KOPT-K1 (cell line): ENCODE measurements around the gene FAM167B.

Experiments
- H3K27ac ChIP-seq: fragments of 200-600 bp; sonication (generic); 2 replicates; pipeline ENCODE4 v1.5.1; 2016; ENCODE audit warnings: antibody characterized with exemption, mild to moderate bottlenecking, low read depth, low read length; ENCODE audit not compliant: poor library complexity, severe bottlenecking
- H3K36me3 ChIP-seq: fragments of 200-600 bp; sonication (generic); 2 replicates; pipeline ENCODE4 v1.5.1; 2017; ENCODE audit warnings: antibody characterized with exemption, mild to moderate bottlenecking, low read length, moderate library complexity; ENCODE audit not compliant: insufficient read depth
- H3K9me3 ChIP-seq: fragments of 200-600 bp; sonication (generic); 2 replicates; pipeline ENCODE4 v1.5.1; 2017; ENCODE audit warnings: antibody characterized with exemption, low read length, mild to moderate bottlenecking; ENCODE audit not compliant: insufficient read depth, poor library complexity, severe bottlenecking

The FAM167B gene

DNA sequence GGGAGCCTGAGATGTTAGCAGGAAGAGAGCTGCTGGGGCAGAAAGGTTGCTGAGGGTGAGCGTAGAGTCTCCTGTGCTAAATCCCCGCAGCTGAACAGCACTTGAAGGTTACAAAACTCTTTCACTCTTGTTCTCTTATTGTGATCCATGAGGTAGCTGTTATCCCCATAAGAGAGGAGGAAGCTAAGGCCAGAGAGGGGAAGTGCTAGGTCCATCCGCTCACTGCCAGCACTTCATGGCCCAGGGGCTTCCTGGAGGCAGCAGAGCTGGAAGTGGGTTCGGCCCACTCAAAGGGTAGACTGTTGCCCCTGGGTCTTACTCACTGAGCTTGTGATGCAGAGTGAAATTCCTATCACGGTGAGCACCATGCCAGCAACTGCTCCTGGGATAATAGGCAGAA lies 30.5 kb upstream of the FAM167B start:
- H3K27ac ChIP-seq: no peak overlapping the region
- peaks cover 9% of the 10 kb centered on the region; the same call in 1 of the 2 replicates for H3K36me3 ChIP-seq
- no peaks in the 10 kb centered on the region for H3K9me3 ChIP-seq

DNA sequence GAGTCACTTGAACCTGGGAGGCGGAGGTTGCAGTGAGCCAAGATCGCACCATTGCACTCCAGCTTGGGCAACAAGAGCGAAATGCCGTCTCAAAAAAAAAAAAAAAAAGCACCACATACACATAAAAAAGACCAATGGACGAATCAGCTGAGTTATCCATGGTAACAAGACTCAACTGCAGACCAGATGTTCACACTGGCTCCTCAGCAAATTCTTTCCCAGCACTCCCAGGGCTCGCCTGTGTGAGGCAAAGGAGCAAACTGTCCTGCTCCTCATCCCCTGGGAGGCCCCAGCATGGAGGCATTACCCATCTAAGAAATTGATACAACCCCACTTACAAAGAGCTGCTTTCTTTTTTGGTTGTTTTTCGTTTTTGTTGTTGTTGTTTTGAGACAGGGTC lies 28.0 kb upstream of the FAM167B start:
- H3K27ac ChIP-seq: no peak overlapping the region
- H3K36me3 ChIP-seq: peaks cover 15% of the 10 kb centered on the region
- H3K9me3 ChIP-seq: no peaks in the 10 kb centered on the region

DNA sequence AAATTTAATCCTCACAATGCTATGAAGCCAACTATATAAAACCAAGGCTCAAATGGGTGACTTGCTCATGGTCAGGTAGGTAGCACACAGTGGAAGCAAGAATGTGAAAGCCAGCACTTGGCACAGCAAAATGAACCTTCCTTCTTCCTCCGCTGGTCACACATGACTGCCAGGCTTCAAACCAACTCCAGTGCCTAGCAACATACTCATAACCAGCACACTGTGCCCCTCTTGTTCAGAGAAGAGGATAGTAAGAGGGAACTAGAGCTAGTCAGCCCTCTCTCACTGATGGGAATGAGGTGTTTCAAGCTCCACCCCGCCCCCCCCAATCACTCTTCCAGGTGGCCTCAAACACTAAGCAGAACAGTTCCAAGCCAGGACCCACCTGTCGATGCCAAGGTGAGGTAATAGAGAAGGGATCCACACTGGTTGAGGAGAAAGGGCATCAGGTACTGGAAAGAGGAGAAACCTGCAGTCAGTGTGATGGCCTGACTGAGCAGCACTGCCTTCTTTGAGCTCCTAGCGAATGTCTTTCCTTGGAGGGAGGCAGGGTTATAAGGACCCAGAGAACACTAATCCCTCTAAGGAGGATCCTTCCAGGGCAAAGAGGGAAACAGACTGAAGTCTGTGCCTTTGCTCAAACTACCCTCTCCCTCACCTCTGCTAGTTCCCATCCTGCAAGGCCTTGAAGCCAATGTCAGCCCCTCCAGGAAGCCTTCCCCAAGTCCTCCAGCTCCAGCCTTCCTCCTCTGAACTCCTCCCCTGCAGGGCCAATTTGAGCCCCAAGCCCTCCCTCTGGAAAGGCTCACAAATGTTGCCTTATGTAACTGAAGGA lies 26.1 kb upstream of the FAM167B start:
- Histone ChIP-seq H3K9me3 (no peaks in the 10 kb centered on the region), H3K27ac (peak overlapping the region; percentile 86), H3K36me3 (peaks cover 26% of the 10 kb centered on the region)

DNA sequence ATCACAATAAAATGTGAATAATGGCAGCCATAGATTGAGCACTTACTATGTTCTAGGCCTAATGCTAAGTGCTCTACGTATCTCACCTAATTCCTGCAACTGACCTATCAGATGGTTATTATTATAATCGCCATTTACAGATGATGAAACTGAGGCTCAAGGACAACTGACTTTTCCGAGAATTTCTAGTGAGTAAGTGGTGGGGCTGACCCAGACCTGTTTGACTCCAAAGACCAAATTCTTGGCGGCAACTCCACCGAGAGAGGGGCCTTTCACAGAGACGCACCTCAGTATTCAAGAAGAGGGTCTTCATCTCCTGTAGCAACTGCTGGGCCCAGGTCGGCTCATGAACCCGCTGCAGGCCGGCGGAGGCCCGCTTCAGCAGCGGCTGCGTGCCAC lies 25.4 kb upstream of the FAM167B start:
- Histone ChIP-seq H3K9me3 (no peaks in the 10 kb centered on the region), H3K36me3 (peaks cover 32% of the 10 kb centered on the region), H3K27ac (peak overlapping the region; percentile 86)

DNA sequence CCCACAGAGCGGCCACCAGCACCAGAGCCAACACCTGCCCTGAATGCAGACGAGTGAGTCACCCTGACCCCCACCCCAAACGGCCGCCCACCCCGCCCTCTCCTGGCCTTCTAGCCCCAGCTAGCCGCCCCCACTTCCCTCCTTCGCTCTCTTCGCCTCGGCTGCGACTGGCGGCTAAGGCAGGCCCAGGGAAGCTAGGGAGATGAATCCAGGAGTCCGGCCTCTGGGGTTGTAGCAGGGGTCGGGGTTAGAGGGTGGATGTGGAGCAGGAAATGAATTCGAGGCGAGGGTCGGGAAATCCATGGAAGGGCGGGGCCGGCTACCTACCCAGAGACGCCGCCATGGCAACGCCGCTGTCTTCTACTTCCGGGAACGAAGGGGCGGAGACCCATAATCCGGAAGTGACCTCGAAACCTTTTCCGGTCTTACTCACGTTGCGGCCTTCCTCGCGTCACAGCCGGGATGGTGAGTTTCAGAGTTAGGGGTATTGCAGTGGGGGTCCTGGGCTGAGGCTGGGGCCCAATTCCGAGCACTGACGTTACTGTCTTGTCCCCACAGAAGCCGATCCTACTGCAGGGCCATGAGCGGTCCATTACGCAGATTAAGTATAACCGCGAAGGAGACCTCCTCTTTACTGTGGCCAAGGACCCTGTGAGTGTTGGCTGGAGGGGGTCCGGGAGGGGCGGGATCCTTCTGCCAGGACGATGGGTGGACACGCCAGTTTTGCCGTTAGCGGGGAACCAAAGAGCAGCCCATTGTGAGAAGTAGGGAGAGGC lies 24.9 kb upstream of the FAM167B start, which contains the start of the genes EIF3I and TMEM234:
TSS of gene EIF3I (plus strand) at position 428 of the 776 bp plus-strand sequence. CDS start at position 463, 35 bp downstream.
TSS of gene TMEM234 (minus strand) at position 374 of the 776 bp plus-strand sequence. CDS start at position 343, 31 bp downstream.
- Histone ChIP-seq H3K9me3 (no peaks in the 10 kb centered on the region), H3K27ac (peak within 1 kb of the TSS; percentile 86), H3K36me3 (peaks cover 38% of the 10 kb centered on the region)

DNA sequence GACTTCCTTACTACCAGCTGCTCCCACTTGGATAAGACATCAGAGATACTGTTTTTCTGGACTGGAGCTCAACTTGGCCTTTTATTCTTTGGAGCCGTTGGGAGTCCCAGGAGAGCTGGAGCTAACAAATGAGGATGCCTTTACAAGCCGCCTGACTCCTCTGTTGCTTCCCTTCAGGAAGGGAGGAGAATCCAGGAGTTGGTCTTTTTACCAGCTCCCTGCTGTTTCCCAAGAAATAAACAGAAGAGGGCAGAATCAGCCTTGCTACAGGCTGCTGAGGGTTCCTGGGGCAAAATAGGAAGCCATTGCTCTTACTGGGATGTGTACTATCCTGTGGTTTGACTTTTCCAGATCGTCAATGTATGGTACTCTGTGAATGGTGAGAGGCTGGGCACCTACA lies 23.3 kb upstream of the FAM167B start:
- peak overlapping the region; percentile 3 for H3K27ac ChIP-seq

DNA sequence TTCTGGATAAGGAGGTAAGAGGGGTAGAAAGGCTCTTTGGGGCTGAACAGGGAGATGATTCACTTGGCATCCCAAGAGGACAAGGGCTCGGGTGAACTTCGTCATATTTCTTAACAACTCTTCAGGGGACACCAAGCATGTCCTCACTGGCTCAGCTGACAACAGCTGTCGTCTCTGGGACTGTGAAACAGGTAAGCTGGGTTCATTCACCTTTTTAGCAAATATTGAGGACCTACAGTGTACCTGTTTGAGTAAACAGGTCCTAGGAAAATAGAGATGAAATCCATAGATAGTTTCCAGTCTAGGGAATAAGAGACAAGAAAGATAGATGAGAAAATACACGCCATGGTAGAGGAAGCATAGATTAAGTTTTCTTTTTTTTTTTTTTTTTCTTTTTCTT lies 22.7 kb upstream of the FAM167B start:
- no peak overlapping the region for H3K27ac ChIP-seq
- H3K9me3 ChIP-seq: no peaks in the 10 kb centered on the region
- peaks cover 59% of the 10 kb centered on the region for H3K36me3 ChIP-seq

More for the DNA sequence above, 23.3 kb upstream of the FAM167B start:
- H3K36me3 ChIP-seq: peaks cover 53% of the 10 kb centered on the region
- H3K9me3 ChIP-seq: no peaks in the 10 kb centered on the region

DNA sequence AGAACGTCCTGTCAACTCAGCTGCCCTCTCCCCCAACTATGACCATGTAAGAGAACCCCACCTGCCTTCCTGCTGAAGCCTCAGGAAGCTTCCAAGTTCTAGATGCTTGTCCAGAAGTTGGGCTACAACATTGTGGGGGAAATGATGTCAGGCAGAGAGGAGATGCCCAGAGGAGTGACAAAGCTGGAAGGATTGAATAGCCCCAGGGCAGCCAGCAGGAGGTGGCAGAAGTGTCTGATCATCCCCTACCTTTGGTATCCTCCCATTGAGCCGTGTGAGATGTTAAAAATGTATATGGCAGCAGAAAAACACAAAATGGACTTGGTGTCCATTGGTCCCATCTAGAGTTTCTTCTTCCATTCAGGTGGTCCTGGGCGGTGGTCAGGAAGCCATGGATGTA lies 18.3 kb upstream of the FAM167B start:
- Histone ChIP-seq H3K27ac (no peak overlapping the region), H3K9me3 (no peaks in the 10 kb centered on the region), H3K36me3 (peaks cover 89% of the 10 kb centered on the region)

DNA sequence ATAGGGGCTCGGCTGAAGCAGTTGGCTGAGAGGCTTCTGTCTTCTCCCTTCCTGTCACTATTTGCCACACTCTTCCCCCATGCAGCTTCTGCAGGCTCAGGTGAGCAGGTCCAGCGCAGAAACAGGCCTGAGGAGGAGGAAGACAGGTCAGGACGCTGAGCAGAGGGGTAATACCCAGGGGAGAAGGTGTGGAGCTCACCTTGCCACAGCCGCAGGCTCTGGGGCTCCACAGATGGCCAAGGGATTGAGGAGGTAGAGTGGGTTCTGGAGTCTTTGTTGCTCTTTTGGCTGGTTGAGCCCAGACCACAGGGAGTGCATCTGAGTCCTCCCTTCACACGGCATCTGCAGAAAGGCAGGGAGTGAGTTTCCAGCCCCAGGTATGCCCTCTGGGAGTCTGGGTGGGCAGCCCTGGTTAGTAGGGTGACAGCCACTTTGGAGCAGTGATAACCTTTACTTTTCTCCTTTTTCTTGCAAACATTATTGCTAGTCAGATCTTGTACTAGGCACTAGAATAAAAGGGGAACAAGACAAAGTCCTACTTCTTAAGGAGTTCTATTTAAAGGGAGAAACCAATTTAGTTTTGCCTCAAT lies 15.1 kb upstream of the FAM167B start:
- Histone ChIP-seq H3K9me3 (no peaks in the 10 kb centered on the region), H3K36me3 (peaks cover 64% of the 10 kb centered on the region), H3K27ac (no peak overlapping the region)

DNA sequence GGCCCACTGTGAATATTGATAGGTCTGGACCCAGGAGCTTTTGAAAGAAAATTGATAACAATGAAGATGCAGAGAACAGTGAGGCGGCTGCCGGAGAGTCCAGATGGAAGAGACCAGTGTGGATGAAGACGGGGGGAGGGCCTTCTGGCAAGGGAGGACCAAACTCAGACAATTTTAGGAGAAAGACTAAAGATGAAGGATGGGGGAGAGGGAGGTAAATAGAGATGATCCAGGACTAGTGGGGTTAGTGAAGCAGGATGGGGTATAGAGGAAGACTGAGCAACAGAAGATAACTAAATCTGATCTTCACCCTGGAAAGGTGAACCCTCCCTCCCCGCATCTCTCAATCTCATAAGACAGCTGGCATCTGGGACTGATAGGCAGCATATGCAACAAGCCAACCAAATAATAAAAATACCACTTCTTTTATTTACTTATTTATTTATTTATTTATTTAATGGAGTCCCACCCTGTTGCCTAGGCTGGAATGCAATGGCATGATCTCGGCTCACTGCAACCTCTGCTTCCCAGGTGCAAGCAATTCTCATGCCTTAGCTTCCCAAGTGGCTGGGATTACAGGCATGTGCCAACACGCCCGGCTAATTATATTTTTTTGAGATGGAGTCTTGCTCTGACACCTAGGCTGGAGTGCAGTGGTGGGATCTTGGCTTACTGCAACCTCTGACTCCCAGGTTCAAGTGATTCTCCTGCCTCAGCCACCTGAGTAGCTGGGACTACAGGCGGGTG lies 14.3 kb upstream of the FAM167B start:
- H3K27ac ChIP-seq: no peak overlapping the region
- H3K9me3 ChIP-seq: no peaks in the 10 kb centered on the region
- H3K36me3 ChIP-seq: peaks cover 56% of the 10 kb centered on the region

DNA sequence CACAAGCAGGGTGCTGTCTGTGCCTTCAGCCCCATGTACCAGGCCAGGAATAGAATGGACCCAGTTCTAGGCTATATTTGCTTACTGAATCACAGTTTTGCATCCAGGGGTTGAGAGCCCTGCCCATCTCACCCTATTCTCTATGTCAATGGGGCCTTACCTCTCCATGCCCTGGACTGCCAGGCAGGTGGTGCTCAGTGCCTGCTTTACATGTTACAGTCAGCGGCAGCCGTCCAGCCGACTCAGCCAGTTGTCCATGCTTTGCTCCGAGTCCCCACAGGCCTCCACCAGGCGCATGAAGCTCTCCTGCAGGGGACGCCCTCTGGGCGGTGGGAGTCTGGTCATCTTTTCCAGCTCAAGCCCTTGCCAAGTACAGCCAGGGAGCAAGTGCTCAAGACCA lies 12.2 kb upstream of the FAM167B start:
- Histone ChIP-seq H3K9me3 (no peaks in the 10 kb centered on the region), H3K27ac (no peak overlapping the region), H3K36me3 (peaks cover 35% of the 10 kb centered on the region)

DNA sequence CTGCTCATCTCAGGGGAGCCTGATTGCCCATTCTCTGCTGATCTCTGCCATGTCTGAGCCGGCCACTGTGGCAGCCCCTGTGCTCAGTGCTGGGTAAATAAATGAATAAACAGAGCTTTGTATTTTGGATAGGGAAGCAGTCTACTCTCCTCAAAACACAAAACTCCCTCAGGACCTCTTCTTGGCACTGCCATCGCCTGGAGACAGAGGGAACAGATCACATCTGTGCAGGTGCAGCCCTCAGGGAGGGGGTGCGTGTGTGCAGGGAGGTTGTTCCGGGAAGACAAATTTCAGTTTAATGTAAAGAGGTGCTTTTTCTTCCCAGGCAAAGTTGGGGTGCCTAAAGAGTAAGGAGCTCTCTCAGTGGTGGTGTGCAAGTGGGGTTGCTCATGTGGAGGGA lies 7.7 kb upstream of the FAM167B start:
- peaks cover 5% of the 10 kb centered on the region; the same call in 1 of the 2 replicates for H3K36me3 ChIP-seq
- H3K27ac ChIP-seq: no peak overlapping the region
- no peaks in the 10 kb centered on the region for H3K9me3 ChIP-seq

DNA sequence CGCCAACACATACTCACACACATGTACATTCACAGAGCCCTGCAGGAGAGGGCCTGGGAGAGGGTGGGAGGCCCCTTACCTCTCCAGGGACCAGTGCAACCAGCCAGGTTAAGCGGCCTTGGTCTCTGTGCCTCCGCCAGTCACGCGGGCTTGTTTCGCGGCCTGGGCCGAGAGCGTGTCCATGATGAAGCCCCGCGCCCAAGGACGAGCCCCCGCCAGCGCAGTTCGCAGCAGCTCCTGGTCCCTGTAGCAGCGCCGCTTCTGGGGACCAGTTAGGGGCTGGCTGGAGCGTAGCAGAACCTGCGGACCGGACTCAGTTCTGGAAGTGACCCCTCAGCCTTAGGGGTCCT lies 7.3 kb upstream of the FAM167B start:
- H3K27ac ChIP-seq: no peak overlapping the region
- peaks cover under 1% of the 10 kb centered on the region; the same call in 1 of the 2 replicates for H3K36me3 ChIP-seq
- no peaks in the 10 kb centered on the region for H3K9me3 ChIP-seq

DNA sequence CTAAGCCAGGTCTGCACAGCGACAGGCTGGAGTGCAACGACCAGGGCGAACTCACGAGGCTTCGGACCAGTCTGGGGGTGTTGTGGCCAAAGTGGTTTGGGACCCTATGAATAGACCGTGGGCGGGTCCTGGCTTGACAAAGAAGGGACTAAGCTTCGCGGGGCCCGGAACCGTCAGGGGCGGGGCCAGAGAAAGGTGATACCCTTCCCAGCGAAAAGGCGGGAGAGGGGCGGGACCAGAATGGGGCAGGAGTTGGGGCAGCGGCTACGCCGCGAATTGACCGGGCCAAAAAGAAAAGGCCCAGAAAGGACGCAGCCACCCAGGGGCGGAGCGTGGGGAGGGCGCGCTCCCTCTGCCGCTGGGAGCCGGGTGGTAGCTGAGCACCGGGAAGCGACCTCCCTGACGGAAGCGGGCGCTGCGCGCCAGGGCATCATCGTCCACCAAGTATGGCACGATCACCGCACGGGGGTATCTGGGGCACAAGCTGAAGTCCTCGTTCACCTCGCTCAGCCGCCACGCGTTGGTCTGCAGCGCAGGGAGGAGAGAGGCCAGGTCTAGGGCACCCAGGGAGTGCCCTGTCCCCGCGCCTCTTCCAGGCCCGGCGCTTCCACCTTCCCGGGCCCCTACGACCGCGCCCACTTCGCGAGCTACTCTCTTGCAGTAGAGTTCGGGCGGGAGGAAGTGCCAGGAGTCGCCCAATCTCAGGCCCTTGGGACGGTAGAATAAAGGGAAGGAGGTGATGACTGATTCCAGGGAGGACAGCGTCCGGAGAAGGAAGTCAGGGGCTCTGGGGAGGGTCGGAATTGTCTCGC lies 6.7 kb upstream of the FAM167B start:
- H3K27ac ChIP-seq: peak overlapping the region; percentile 35
- no peaks in the 10 kb centered on the region for H3K9me3 ChIP-seq
- H3K36me3 ChIP-seq: no peaks in the 10 kb centered on the region
